ENCODE measurements around the gene EEF1G. TPM values are rescaled to one million over a fixed set of nuclear protein-coding genes. Genes with fewer than 3 reads are reported as not detected.

The EEF1G gene
- total and polyA plus RNA-seq, 2 of the 13 experiments (the other 11 are each of a cell fraction or from before 2014, with no cell fraction given): 1,787 to 2,144 TPM

GRCh38 chr11:62601372-62602140, 27.9 kb upstream of the EEF1G start, which contains the start of gene MTA2 (continued):
- TF ChIP-seq ZNF616 (CRISPR knock-in tag; IDR thresholded peaks at IDR 0.05; ENCODE audit: low read depth) (no peak; the same call in none of the 2 replicates), ZNF766 (CRISPR knock-in tag; IDR thresholded peaks at IDR 0.05; ENCODE audit: borderline replicate concordance) (no peak; the same call in 1 of the 2 replicates), ZNF562 (CRISPR knock-in tag; IDR thresholded peaks at IDR 0.05; ENCODE audit: borderline replicate concordance) (no peak; the same call in 1 of the 2 replicates), ZNF317 (CRISPR knock-in tag; IDR thresholded peaks at IDR 0.05) (0 out of 2 replicates have a peak, but pooled peaks have one; percentile 35), IRF2 (CRISPR knock-in tag; IDR thresholded peaks at IDR 0.05) (no peak), KDM2A (CRISPR knock-in tag; IDR thresholded peaks at IDR 0.05; ENCODE audit: borderline replicate concordance, low read depth) (peak; percentile 96), HMGA1 (CRISPR knock-in tag; conservative IDR thresholded peaks at IDR 0.05) (no peak), FOSL1 (CRISPR knock-in tag; IDR thresholded peaks at IDR 0.05; ENCODE audit: borderline replicate concordance) (no peak), ZNF383 (CRISPR knock-in tag; IDR thresholded peaks at IDR 0.05; ENCODE audit: borderline replicate concordance) (no peak), NR3C1 (CRISPR knock-in tag; IDR thresholded peaks at IDR 0.05) (no peak), WIZ (CRISPR knock-in tag; IDR thresholded peaks at IDR 0.05) (no peak), TRIM24 (CRISPR knock-in tag; IDR thresholded peaks at IDR 0.05) (no peak), ZNF10 (CRISPR knock-in tag; IDR thresholded peaks at IDR 0.05; ENCODE audit: borderline replicate concordance, low read depth) (no peak), ZNF598 (CRISPR knock-in tag; IDR thresholded peaks at IDR 0.05; ENCODE audit: borderline replicate concordance) (no peak), JUND (CRISPR knock-in tag; IDR thresholded peaks at IDR 0.05) (no peak), NR2F1 (CRISPR knock-in tag; IDR thresholded peaks at IDR 0.05) (no peak), PHF5A (CRISPR knock-in tag; IDR thresholded peaks at IDR 0.05; ENCODE audit: low read depth, unreplicated experiment) (no peak), JUNB (CRISPR knock-in tag; IDR thresholded peaks at IDR 0.05; ENCODE audit: borderline replicate concordance) (0 out of 2 replicates have a peak, but pooled peaks have one; percentile 3), ZBTB42 (CRISPR knock-in tag; IDR thresholded peaks at IDR 0.05) (no peak), ZGPAT (CRISPR knock-in tag; IDR thresholded peaks at IDR 0.05) (peak; percentile 77; the same call in 1 of the 2 replicates)
- TF ChIP-seq, protein P1, sequence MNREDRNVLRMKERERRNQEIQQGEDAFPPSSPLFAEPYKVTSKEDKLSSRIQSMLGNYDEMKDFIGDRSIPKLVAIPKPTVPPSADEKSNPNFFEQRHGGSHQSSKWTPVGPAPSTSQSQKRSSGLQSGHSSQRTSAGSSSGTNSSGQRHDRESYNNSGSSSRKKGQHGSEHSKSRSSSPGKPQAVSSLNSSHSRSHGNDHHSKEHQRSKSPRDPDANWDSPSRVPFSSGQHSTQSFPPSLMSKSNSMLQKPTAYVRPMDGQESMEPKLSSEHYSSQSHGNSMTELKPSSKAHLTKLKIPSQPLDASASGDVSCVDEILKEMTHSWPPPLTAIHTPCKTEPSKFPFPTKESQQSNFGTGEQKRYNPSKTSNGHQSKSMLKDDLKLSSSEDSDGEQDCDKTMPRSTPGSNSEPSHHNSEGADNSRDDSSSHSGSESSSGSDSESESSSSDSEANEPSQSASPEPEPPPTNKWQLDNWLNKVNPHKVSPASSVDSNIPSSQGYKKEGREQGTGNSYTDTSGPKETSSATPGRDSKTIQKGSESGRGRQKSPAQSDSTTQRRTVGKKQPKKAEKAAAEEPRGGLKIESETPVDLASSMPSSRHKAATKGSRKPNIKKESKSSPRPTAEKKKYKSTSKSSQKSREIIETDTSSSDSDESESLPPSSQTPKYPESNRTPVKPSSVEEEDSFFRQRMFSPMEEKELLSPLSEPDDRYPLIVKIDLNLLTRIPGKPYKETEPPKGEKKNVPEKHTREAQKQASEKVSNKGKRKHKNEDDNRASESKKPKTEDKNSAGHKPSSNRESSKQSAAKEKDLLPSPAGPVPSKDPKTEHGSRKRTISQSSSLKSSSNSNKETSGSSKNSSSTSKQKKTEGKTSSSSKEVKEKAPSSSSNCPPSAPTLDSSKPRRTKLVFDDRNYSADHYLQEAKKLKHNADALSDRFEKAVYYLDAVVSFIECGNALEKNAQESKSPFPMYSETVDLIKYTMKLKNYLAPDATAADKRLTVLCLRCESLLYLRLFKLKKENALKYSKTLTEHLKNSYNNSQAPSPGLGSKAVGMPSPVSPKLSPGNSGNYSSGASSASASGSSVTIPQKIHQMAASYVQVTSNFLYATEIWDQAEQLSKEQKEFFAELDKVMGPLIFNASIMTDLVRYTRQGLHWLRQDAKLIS (CRISPR knock-in tag; IDR thresholded peaks at IDR 0.05): peak; percentile 67; the same call in 1 of the 2 replicates
- TF ChIP-seq, protein P2, sequence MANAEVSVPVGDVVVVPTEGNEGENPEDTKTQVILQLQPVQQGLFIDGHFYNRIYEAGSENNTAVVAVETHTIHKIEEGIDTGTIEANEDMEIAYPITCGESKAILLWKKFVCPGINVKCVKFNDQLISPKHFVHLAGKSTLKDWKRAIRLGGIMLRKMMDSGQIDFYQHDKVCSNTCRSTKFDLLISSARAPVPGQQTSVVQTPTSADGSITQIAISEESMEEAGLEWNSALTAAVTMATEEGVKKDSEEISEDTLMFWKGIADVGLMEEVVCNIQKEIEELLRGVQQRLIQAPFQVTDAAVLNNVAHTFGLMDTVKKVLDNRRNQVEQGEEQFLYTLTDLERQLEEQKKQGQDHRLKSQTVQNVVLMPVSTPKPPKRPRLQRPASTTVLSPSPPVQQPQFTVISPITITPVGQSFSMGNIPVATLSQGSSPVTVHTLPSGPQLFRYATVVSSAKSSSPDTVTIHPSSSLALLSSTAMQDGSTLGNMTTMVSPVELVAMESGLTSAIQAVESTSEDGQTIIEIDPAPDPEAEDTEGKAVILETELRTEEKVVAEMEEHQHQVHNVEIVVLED (CRISPR knock-in tag; IDR thresholded peaks at IDR 0.05; ENCODE audit: borderline replicate concordance): no peak
- TF ChIP-seq, protein P3, sequence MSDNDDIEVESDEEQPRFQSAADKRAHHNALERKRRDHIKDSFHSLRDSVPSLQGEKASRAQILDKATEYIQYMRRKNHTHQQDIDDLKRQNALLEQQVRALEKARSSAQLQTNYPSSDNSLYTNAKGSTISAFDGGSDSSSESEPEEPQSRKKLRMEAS (IDR thresholded peaks at IDR 0.05): peak; percentile 53

All from HepG2 (cell line).